ENCODE measurements around the gene PVRIG.
"Not testable (repeated sequence)": the region's sequence is repeated elsewhere in the genome, so short reads cannot be mapped to it uniquely, and the experiment has no call there.

Gene PVRIG

DNA sequence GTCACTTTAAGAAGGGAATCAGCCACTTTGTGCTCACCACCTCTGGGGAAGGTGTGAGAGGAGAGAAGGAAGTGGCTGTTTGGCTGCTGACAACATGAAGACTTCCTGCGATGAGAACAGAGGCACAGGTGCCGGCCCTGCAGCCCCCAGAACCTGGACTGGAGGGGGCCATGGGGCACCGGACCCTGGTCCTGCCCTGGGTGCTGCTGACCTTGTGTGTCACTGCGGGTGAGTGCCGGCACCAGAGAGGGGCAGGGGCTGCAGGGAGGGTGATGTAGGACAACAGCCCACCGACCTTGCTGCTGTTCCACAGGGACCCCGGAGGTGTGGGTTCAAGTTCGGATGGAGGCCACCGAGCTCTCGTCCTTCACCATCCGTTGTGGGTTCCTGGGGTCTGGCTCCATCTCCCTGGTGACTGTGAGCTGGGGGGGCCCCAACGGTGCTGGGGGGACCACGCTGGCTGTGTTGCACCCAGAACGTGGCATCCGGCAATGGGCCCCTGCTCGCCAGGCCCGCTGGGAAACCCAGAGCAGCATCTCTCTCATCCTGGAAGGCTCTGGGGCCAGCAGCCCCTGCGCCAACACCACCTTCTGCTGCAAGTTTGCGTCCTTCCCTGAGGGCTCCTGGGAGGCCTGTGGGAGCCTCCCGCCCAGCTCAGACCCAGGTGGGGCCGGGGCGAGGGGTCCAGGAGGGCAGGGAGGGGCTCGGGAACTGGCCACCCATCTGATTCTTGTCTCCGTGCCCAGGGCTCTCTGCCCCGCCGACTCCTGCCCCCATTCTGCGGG is at the start of gene PVRIG:
Gene PVRIG (plus strand): TSS at position 149 of the 785 bp plus-strand sequence. CDS start 22 bp downstream, at position 171.
- H3K36me3 ChIP-seq (ENCODE audit: low read depth); ATAC-seq (ENCODE audit: low read depth); DNase-seq (ENCODE audit: low spot score); H3K27ac ChIP-seq (ENCODE audit: poor library complexity, severe bottlenecking); H3K9me3 ChIP-seq (ENCODE audit: severe bottlenecking); H3K4me1 ChIP-seq (ENCODE audit: insufficient read depth, poor library complexity, severe bottlenecking); H3K4me3 ChIP-seq (ENCODE audit: severe bottlenecking); H3K27me3 ChIP-seq (ENCODE audit: insufficient read depth, poor library complexity, severe bottlenecking): not testable (repeated sequence)

DNA sequence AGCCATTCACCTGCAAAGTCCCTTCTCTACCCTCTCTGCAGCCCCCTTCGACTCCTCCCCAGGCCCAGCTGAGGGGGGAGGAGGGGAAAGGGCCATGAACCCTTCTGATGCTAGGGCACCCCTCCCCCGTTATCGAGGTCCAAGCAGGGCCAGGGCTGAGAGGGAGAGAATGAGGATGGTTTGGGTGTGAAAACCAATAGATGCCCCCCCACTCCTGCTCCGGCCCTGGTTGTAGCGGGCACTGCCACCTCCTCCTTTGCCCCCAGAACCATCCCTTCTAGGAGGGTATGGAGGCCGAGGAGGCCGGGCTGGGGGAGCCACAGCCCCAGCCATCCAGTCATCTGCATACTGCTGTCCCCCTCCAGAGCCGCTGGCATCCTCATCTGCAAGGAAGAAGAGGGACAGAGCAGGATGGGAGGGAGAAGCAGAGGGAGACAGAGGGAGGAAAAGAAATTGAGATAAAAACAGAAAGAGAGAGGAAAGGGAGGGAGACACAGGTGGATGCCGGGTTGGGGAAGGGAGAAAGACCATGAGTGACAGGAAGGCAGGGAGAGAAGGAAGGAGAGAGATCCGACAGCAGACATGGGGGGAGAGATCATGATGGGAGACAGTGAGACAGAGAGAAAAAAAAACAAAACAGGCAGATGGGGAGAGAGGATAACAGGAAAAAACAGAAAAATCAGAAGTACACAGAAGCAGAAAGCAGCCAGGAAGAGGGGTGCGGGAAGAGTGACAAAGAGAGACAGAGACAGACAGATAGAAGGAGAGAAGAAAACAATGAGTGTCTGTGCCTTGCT is 49.5 kb upstream of the PVRIG start:
- H3K27ac ChIP-seq (ENCODE audit: poor library complexity, severe bottlenecking), result no peak overlapping the region
- TF ChIP-seq, protein P1, sequence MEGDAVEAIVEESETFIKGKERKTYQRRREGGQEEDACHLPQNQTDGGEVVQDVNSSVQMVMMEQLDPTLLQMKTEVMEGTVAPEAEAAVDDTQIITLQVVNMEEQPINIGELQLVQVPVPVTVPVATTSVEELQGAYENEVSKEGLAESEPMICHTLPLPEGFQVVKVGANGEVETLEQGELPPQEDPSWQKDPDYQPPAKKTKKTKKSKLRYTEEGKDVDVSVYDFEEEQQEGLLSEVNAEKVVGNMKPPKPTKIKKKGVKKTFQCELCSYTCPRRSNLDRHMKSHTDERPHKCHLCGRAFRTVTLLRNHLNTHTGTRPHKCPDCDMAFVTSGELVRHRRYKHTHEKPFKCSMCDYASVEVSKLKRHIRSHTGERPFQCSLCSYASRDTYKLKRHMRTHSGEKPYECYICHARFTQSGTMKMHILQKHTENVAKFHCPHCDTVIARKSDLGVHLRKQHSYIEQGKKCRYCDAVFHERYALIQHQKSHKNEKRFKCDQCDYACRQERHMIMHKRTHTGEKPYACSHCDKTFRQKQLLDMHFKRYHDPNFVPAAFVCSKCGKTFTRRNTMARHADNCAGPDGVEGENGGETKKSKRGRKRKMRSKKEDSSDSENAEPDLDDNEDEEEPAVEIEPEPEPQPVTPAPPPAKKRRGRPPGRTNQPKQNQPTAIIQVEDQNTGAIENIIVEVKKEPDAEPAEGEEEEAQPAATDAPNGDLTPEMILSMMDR (IDR thresholded peaks at IDR 0.05; ENCODE audit: poor library complexity, severe bottlenecking), result no peak
- DNase-seq (ENCODE audit: low spot score) (no peak), ATAC-seq (ENCODE audit: low read depth) (no peak)
- H3K27me3 ChIP-seq (ENCODE audit: insufficient read depth, poor library complexity, severe bottlenecking), result no peaks in the 10 kb centered on the region
- H3K9me3 ChIP-seq (ENCODE audit: severe bottlenecking), result no peaks in the 10 kb centered on the region
- H3K4me3 ChIP-seq (ENCODE audit: severe bottlenecking), result no peak overlapping the region
- peaks cover 6% of the 10 kb centered on the region for H3K4me1 ChIP-seq (ENCODE audit: insufficient read depth, poor library complexity, severe bottlenecking)
- no peaks in the 10 kb centered on the region for H3K36me3 ChIP-seq (ENCODE audit: low read depth)

DNA sequence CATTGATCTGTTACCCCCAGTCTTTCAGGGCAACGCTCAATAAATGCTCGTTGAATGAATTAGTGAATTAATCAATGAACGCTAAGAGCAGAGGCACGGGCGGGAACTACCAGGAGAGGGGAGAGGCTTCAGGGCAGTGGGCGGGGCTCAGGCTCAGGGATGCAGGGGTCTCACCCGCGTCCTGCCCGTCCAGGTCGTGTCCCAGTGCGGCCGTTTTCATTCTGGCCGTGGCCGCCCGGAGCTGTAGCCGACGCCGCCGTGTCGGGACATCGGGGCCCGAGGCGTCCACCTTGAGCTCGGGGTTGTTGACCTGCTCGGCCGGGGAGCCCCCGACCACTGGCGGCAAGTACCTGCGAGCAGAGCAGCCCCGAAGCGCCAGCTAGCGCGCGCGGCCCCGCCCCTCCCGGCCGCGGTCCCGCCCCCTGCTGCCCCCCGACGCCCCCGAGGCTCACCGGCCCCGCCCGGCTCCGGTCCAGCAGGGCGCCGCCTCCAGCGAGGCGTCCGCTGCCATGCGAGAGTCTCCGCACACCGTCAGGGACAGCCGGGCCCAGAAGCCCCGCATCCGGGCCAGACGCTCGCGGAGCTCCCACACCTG is 48.6 kb upstream of the PVRIG start:
- no peaks in the 10 kb centered on the region for H3K9me3 ChIP-seq (ENCODE audit: severe bottlenecking)
- TF ChIP-seq, protein P1 (IDR thresholded peaks at IDR 0.05; ENCODE audit: poor library complexity, severe bottlenecking), result no peak
- H3K27ac ChIP-seq (ENCODE audit: poor library complexity, severe bottlenecking), result no peak overlapping the region
- no peaks in the 10 kb centered on the region for H3K36me3 ChIP-seq (ENCODE audit: low read depth)
- H3K27me3 ChIP-seq (ENCODE audit: insufficient read depth, poor library complexity, severe bottlenecking), result no peaks in the 10 kb centered on the region
- DNase-seq (ENCODE audit: low spot score) (no peak), ATAC-seq (ENCODE audit: low read depth) (peak; percentile 38; the same call in 2 of the 3 replicates)
- peak overlapping the region; percentile 28 for H3K4me3 ChIP-seq (ENCODE audit: severe bottlenecking)
- H3K4me1 ChIP-seq (ENCODE audit: insufficient read depth, poor library complexity, severe bottlenecking), result peaks cover 6% of the 10 kb centered on the region

DNA sequence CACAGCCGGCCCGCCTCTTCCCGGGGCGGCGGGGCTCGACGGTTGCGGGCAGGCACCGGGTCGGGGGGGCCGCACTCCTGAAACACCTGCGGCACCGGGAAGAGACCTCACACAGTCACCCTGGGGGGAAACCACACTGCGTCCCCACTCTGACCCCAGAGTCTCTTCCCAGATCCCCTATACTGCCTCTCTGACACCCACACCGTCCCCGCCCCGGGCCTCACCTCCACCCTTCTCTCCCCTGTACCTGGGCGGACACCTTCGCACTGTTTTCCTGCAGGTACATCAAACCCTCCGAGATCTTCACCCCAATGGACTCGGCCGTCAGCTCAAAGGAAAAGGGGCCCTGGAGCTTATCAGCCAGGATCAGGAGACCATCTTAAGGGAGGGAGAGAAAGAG is 47.9 kb upstream of the PVRIG start:
- ATAC-seq (ENCODE audit: low read depth) (no peak), DNase-seq (ENCODE audit: low spot score) (no peak)
- H3K4me1 ChIP-seq (ENCODE audit: insufficient read depth, poor library complexity, severe bottlenecking), result peaks cover 10% of the 10 kb centered on the region
- H3K27ac ChIP-seq (ENCODE audit: poor library complexity, severe bottlenecking), result no peak overlapping the region
- peak overlapping the region; percentile 28 for H3K4me3 ChIP-seq (ENCODE audit: severe bottlenecking)
- H3K9me3 ChIP-seq (ENCODE audit: severe bottlenecking), result no peaks in the 10 kb centered on the region
- no peaks in the 10 kb centered on the region for H3K36me3 ChIP-seq (ENCODE audit: low read depth)
- TF ChIP-seq, protein P1 (IDR thresholded peaks at IDR 0.05; ENCODE audit: poor library complexity, severe bottlenecking), result no peak
- no peaks in the 10 kb centered on the region for H3K27me3 ChIP-seq (ENCODE audit: insufficient read depth, poor library complexity, severe bottlenecking)

DNA sequence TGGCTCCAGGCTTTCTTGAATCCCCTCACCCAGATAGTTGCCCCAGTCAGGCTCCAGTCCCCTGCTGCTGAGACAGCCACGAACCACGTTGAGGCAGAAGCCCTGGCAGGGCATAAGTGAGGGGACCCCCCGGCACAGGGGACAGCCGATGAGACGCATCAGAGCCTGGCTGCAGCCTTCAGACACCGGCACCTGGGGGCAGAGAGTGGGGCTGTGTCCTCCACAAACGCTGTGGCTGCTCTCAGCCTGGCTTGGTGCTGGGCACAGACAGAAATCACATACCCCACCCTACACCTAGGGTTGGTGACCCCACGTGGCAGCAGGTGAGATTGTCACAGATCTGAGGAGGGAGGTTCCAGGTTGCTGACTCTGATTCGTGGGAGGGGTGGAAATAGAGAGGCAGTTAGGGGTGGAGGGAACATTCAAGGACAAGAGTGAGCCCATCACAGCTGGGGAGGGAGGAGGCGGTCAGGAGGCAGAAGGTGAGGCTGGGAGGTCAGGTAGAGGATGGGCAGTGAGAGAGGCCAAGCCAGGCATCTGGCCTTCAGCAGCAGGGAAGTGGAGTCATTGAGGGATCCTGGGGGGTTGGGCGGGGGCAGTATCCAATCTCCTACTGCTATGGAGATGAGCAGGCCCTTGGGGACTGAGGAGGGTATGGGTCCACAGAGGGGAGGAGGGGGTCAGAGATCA is 45.8 kb upstream of the PVRIG start:
- Histone ChIP-seq H3K36me3 (ENCODE audit: low read depth) (no peaks in the 10 kb centered on the region), H3K27ac (ENCODE audit: poor library complexity, severe bottlenecking) (no peak overlapping the region), H3K4me3 (ENCODE audit: severe bottlenecking) (no peak overlapping the region), H3K27me3 (ENCODE audit: insufficient read depth, poor library complexity, severe bottlenecking) (no peaks in the 10 kb centered on the region), H3K4me1 (ENCODE audit: insufficient read depth, poor library complexity, severe bottlenecking) (peaks cover 4% of the 10 kb centered on the region), H3K9me3 (ENCODE audit: severe bottlenecking) (no peaks in the 10 kb centered on the region)
- DNase-seq (ENCODE audit: low spot score) (no peak), ATAC-seq (ENCODE audit: low read depth) (no peak)
- TF ChIP-seq, protein P1 (IDR thresholded peaks at IDR 0.05; ENCODE audit: poor library complexity, severe bottlenecking), result no peak
